H9 (cell line): Measurements from ENCODE around the gene SRPK1. TPM values are rescaled to one million over a fixed set of nuclear protein-coding genes. Genes with fewer than 3 reads are reported as not detected.
A peak's percentile ranks its signal among the peaks of the same experiment; 100 is the strongest.

ENCODE experiments used
- DNase-seq: peaks from one replicate; pipeline ENCODE4 v3.0.0-alpha.2; 2017
- H2AFZ ChIP-seq: one replicate; pipeline ENCODE4 v1.6.1; 2013; ENCODE audit warnings: mild to moderate bottlenecking, low read length, control low read depth, moderate library complexity
- H2AK5ac ChIP-seq: 2 replicates; pipeline ENCODE4 v1.6.1; 2013; ENCODE audit warnings: low read length, control low read depth, mixed read lengths; ENCODE audit not compliant: insufficient read length
- H2BK120ac ChIP-seq: one replicate; pipeline ENCODE4 v1.6.1; 2013; ENCODE audit warnings: low read depth, mild to moderate bottlenecking, low read length, control low read depth, inconsistent platforms; ENCODE audit not compliant: poor library complexity, severe bottlenecking
- H2BK12ac ChIP-seq: 2 replicates; pipeline ENCODE4 v1.6.1; 2013; ENCODE audit warnings: low read length, control low read depth, mixed read lengths, low read depth; ENCODE audit not compliant: insufficient read length
- H2BK15ac ChIP-seq: 2 replicates; pipeline ENCODE4 v1.6.1; 2013; ENCODE audit warnings: low read depth, low read length, control low read depth
- H2BK20ac ChIP-seq: one replicate; pipeline ENCODE4 v1.6.1; 2013; ENCODE audit warnings: low read depth, mild to moderate bottlenecking, low read length, control low read depth, inconsistent platforms; ENCODE audit not compliant: poor library complexity, severe bottlenecking
- H2BK5ac ChIP-seq: 2 replicates; pipeline ENCODE4 v1.6.1; 2013; ENCODE audit warnings: low read length, control low read depth, mixed read lengths; ENCODE audit not compliant: insufficient read length
- H3K14ac ChIP-seq: 2 replicates; pipeline ENCODE4 v1.6.1; 2013; ENCODE audit warnings: low read length, control low read depth; ENCODE audit not compliant: insufficient read depth
- H3K18ac ChIP-seq: 2 replicates; pipeline ENCODE4 v1.6.1; 2013; ENCODE audit warnings: low read depth, mild to moderate bottlenecking, mixed read lengths, low read length, control low read depth; ENCODE audit not compliant: insufficient read length
- H3K23ac ChIP-seq: 2 replicates; pipeline ENCODE4 v1.6.1; 2013; ENCODE audit warnings: low read length, control low read depth, mixed read lengths, low read depth; ENCODE audit not compliant: insufficient read length
- H3K23me2 ChIP-seq: 2 replicates; pipeline ENCODE4 v1.6.1; 2013; ENCODE audit warnings: low read depth, mild to moderate bottlenecking, mixed read lengths, low read length, control low read depth; ENCODE audit not compliant: insufficient read length, poor library complexity, severe bottlenecking
- H3K27ac ChIP-seq: 2 replicates; pipeline ENCODE4 v1.5.1; 2013; ENCODE audit warnings: low read length, control low read depth, mixed read lengths, low read depth; ENCODE audit not compliant: insufficient read length
- H3K27me3 ChIP-seq: 2 replicates; pipeline ENCODE4 v1.6.1; 2013; ENCODE audit warnings: low read length, control low read depth, inconsistent platforms; ENCODE audit not compliant: insufficient read depth
- H3K4ac ChIP-seq: 2 replicates; pipeline ENCODE4 v1.6.1; 2013; ENCODE audit warnings: low read depth, mild to moderate bottlenecking, control low read depth, inconsistent platforms, low read length, moderate library complexity
- H3K4me1 ChIP-seq: 2 replicates; pipeline ENCODE4 v1.6.1; 2013; ENCODE audit warnings: low read length, control low read depth, inconsistent platforms; ENCODE audit not compliant: insufficient read depth
- H3K4me2 ChIP-seq: 2 replicates; pipeline ENCODE4 v1.6.1; 2013; ENCODE audit warnings: low read length, control low read depth, mixed read lengths; ENCODE audit not compliant: insufficient read length, insufficient read depth
- H3K56ac ChIP-seq: 2 replicates; pipeline ENCODE4 v1.6.1; 2013; ENCODE audit warnings: low read depth, mild to moderate bottlenecking, mixed read lengths, low read length, control low read depth; ENCODE audit not compliant: insufficient read length
- H3K79me1 ChIP-seq: 2 replicates; pipeline ENCODE4 v1.6.1; 2013; ENCODE audit warnings: low read depth, mild to moderate bottlenecking, moderate library complexity, low read length, control low read depth, inconsistent platforms; ENCODE audit not compliant: insufficient read depth, poor library complexity, severe bottlenecking
- H3K79me2 ChIP-seq: 2 replicates; pipeline ENCODE4 v1.6.1; 2013; ENCODE audit warnings: low read length, control low read depth, inconsistent platforms; ENCODE audit not compliant: insufficient read depth
- H3K9ac ChIP-seq: 2 replicates; pipeline ENCODE4 v1.6.1; 2013; ENCODE audit warnings: low read length, control low read depth, mixed read lengths; ENCODE audit not compliant: insufficient read length; ENCODE audit errors: extremely low read depth
- H3K9me3 ChIP-seq: one replicate; pipeline ENCODE4 v1.6.1; 2013; ENCODE audit warnings: low read depth, low read length, inconsistent platforms; ENCODE audit not compliant: control insufficient read depth
- H3T11ph ChIP-seq: one replicate; pipeline ENCODE4 v1.6.1; 2013; ENCODE audit warnings: mild to moderate bottlenecking, low read length, control low read depth, inconsistent platforms
- H4K20me1 ChIP-seq: one replicate; pipeline ENCODE4 v1.6.1; 2013; ENCODE audit not compliant: control insufficient read depth, insufficient read length, insufficient read depth
- H4K5ac ChIP-seq: 2 replicates; pipeline ENCODE4 v1.6.1; 2013; ENCODE audit warnings: low read depth, mild to moderate bottlenecking, mixed read lengths, low read length, control low read depth; ENCODE audit not compliant: insufficient read length
- H4K8ac ChIP-seq: replicated peaks from 2 replicates; pipeline ENCODE4 v1.6.1; 2013; ENCODE audit warnings: low read length, control low read depth, mixed read lengths, low read depth; ENCODE audit not compliant: insufficient read length
- H4K91ac ChIP-seq: 2 replicates; pipeline ENCODE4 v1.6.1; 2013; ENCODE audit warnings: low read depth, mild to moderate bottlenecking, moderate library complexity, mixed read lengths, low read length, control low read depth; ENCODE audit not compliant: insufficient read length
- H3K27ac Mint-ChIP-seq, 3 experiments: 2 replicates in 2 of 3; 3 replicates in 1 of 3; pipeline ENCODE4 v1.8.0; 2020 to 2021; ENCODE audit warnings: mixed read lengths in 3 of 3, mild to moderate bottlenecking in 1 of 3, moderate library complexity in 1 of 3
- H3K27me3 Mint-ChIP-seq: 2 replicates; pipeline ENCODE4 v1.8.0; 2021; ENCODE audit warnings: low read depth, mild to moderate bottlenecking, moderate library complexity, mixed read lengths
- H3K36me3 Mint-ChIP-seq, 3 experiments: 2 replicates in 2 of 3; 3 replicates in 1 of 3; pipeline ENCODE4 v1.8.0; 2020 to 2021; ENCODE audit warnings: low read depth in 3 of 3, mixed read lengths in 3 of 3; ENCODE audit not compliant: insufficient read depth in 1 of 3
- H3K4me1 Mint-ChIP-seq, 2 experiments: 2 replicates each; pipeline ENCODE4 v1.8.0; 2020; ENCODE audit warnings: mixed read lengths in 2 of 2
- H3K4me3 Mint-ChIP-seq, 2 experiments: 2 replicates in 1 of 2; 3 replicates in 1 of 2; pipeline ENCODE4 v1.8.0; 2020 to 2021; ENCODE audit warnings: mild to moderate bottlenecking in 2 of 2, mixed read lengths in 2 of 2, moderate library complexity in 1 of 2
- H3K9me3 Mint-ChIP-seq, 2 experiments: 2 replicates in 1 of 2; 3 replicates in 1 of 2; pipeline ENCODE4 v1.8.0; 2020; ENCODE audit warnings: mild to moderate bottlenecking in 2 of 2, mixed read lengths in 2 of 2, moderate library complexity in 1 of 2
- CTCF ChIP-seq: fragments of 200-600 bp; sonication (generic); conservative IDR thresholded peaks from 3 replicates; pipeline ENCODE4 v1.8.0; 2021; ENCODE audit warnings: antibody characterized with exemption, mild to moderate bottlenecking
- WGBS: extraction: QIAGEN DNeasy Blood & Tissue Kit; methylation state at CpG from one replicate; pipeline ENCODE4 v1.1.7; 2013; ENCODE audit warnings: missing lambda C conversion rate, low lambda C conversion rate, mixed read lengths; ENCODE audit not compliant: insufficient read length; ENCODE audit errors: extremely low coverage; 5-methylcytosine and 5-hydroxymethylcytosine counted together
- total RNA-seq: library from RNA; stranded (reverse); gene quantifications from 2 replicates; pipeline ENCODE4 v1.2.1, GENCODE V29; 2021

The SRPK1 gene
- total RNA-seq, 1 experiment from 2014 or later: 93.2 TPM

GRCh38 chr6:35900448-35900847, 20.4 kb downstream of the SRPK1 start:
- Mint-ChIP-seq H3K36me3 (peaks cover 12 to 38% (median 26%) of the 10 kb centered on the region in 3 experiments; a peak in 5 of 7 replicates), H3K4me1 (peaks cover 12% of the 10 kb centered on the region in 2 experiments), H3K9me3 (no peaks in the 10 kb centered on the region), H3K27ac (peak overlapping the region in 2 of 3 experiments; percentile 1 to 46; a peak in 1 of 7 replicates), H3K27me3 (no peaks in the 10 kb centered on the region), H3K4me3 (no peak overlapping the region)
- Histone ChIP-seq H4K8ac (no peak overlapping the region), H4K91ac (no peak overlapping the region), H3K23ac (no peak overlapping the region), H4K5ac (no peak overlapping the region), H2BK120ac (no peak overlapping the region), H2BK5ac (no peak overlapping the region), H4K20me1 (no peaks in the 10 kb centered on the region), H3K14ac (no peak overlapping the region), H3K56ac (no peak overlapping the region), H3K79me1 (peaks cover 15% of the 10 kb centered on the region), H3K4me2 (no peak overlapping the region), H3K18ac (no peak overlapping the region), H3K27ac (no peak overlapping the region), H3T11ph (no peak overlapping the region), H2BK15ac (no peak overlapping the region), H3K4ac (no peak overlapping the region), H3K4me1 (0 out of 2 replicates have a peak, but pooled peaks cover 7% of the 10 kb centered on the region), H3K9ac (no peak overlapping the region), H3K9me3 (no peaks in the 10 kb centered on the region), H2AK5ac (no peak overlapping the region), H2BK20ac (no peak overlapping the region), H2BK12ac (no peak overlapping the region), H2AFZ (no peak overlapping the region), H3K23me2 (no peaks in the 10 kb centered on the region), H3K27me3 (no peaks in the 10 kb centered on the region), H3K79me2 (peaks cover 32% of the 10 kb centered on the region; the same call in 1 of the 2 replicates)
- 100% methylated on average over 3 of the region's 4 CpGs for WGBS
- DNase-seq: no peak
- no peak for TF ChIP-seq CTCF
